ENCODE measurements around the gene NRP1. TPM values are rescaled to one million over a fixed set of nuclear protein-coding genes. Genes with fewer than 3 reads are reported as not detected.

Gene NRP1
- total RNA-seq, 1 donor from 2014 or later: 209 TPM

DNA sequence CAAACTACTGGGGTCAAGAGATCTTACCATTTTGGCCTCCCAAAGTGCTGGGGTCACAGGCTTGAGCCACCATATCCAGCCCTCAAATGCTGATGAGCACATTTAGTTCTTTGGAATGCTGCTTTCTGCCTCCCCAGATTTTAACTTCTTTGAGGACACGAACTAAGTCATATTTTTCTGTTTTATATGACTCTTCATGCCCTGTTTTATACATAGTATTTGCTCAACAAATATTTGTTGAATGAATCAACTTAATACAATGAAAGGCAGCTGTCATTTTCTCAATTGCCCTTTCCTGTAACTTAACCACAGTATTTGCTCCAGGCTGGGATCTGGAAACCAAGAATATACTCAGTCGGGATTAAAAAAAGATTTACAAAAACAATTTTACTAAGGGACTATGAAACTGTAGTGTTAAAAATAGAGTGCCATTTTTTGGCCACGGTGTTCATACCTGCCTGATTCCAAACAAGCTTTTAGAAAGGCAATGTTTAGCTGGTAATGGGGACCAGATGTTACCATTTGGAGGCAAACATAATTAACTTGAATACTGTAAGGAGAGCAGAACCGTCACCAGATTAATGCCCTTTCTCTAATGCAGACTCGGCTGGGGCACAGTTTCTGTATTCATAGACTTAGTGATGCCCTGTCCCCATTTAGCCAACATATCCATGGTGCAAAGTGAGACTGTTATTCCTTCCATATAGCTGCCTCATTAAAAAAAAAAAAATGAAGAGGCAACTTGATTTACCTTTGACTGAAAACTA, 117.6 kb downstream of the NRP1 start:
- no peak for DNase-seq (ENCODE audit: extremely low read depth, low read depth, low spot score)

DNA sequence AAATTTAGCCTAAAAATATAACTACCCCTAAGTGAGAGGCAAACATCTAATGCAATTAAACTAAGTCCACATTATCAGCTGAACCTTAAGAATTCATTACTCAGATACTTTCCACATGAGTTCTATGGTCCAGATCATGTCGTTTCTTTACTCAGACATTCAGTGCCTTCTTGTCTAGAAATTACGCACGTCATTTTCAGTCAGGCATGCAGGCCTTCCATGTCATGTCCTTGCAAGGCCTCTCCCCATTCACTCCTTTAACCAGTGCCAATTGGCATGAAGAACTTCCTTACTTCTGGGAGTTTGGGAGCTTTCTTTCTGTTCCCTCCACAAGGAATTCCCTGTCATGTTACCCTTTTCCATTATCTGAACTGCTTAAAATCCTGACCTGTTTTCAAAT, 118.8 kb downstream of the NRP1 start:
- no peak for DNase-seq (ENCODE audit: extremely low read depth, low read depth, low spot score)

GRCh38 chr10:33215154-33215553, 119.3 kb downstream of the NRP1 start:
- no peak for DNase-seq (ENCODE audit: extremely low read depth, low read depth, low spot score)

DNA sequence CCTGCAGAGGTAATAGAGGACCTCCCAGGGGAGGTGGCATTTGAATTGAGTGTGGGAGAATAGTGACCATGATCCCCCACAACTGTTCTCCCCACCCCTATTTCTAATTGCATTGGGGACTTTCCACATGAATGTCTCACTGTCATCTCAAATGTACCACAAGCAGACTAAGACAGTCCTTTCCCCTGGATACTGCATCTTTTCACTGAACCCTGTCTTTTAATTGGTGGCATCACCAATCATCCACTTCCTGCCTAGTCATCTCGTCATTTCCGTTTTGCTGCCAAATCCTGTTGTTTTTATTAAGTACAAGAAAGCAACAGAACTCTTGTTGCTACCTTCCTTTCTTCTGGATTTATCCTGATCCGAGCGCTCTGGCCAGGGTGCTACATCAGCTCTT, 120.3 kb downstream of the NRP1 start:
- no peak for DNase-seq (ENCODE audit: extremely low read depth, low read depth, low spot score)

- DNase-seq (ENCODE audit: extremely low read depth, low read depth, low spot score): no peak
Measured at GRCh38 chr10:33212061-33212748, 122.3 kb downstream of the NRP1 start.

DNA sequence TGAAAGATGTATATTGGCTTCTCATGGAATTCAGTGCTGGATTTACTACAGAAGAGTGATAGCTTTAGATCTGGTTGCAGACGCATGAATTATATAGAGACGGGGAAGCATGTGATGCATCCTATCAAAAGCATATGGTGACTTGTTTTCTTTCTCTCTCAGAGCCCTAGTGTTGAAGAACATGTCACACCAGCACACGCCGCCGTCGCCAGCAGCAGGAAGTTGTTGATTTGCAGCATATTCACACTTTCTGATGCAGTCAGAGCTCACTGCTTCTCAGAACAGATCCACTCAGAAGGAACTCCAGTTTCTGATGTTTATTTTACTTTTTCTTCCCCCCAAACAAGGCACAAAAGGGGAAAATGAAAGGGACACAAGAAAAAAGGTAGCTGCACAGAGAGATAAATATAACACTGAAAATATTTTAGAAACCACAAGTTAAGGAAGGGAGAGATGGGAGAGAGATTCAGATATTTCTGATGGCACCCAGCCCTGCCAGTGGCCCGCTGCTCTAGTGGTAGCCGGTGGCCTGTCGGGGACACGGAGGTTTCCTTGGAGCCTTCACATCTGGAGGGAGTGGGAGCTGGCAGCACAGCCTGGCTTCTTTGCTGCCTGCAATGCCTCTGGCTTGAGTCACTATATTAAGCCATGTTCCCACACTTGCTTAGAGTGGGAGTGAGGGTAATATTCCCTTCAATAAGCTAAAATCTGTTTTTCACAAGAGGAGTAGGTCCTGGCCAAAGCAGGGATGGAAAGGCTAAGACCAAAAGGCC, 123.2 kb downstream of the NRP1 start:
- DNase-seq (ENCODE audit: extremely low read depth, low read depth, low spot score): no peak

GRCh38 chr10:33209802-33210201, 124.7 kb downstream of the NRP1 start:
- DNase-seq (ENCODE audit: extremely low read depth, low read depth, low spot score): no peak

- no peak for DNase-seq (ENCODE audit: extremely low read depth, low read depth, low spot score)
Measured at GRCh38 chr10:33208166-33208565, 126.3 kb downstream of the NRP1 start.

- no peak for DNase-seq (ENCODE audit: extremely low read depth, low read depth, low spot score)
Measured at GRCh38 chr10:33204031-33204430, 130.4 kb downstream of the NRP1 start.

GRCh38 chr10:33201971-33202370, 132.5 kb downstream of the NRP1 start:
- DNase-seq (ENCODE audit: extremely low read depth, low read depth, low spot score): no peak

- no peak for DNase-seq (ENCODE audit: extremely low read depth, low read depth, low spot score)
Measured at GRCh38 chr10:33201056-33201780, 133.2 kb downstream of the NRP1 start.

DNA sequence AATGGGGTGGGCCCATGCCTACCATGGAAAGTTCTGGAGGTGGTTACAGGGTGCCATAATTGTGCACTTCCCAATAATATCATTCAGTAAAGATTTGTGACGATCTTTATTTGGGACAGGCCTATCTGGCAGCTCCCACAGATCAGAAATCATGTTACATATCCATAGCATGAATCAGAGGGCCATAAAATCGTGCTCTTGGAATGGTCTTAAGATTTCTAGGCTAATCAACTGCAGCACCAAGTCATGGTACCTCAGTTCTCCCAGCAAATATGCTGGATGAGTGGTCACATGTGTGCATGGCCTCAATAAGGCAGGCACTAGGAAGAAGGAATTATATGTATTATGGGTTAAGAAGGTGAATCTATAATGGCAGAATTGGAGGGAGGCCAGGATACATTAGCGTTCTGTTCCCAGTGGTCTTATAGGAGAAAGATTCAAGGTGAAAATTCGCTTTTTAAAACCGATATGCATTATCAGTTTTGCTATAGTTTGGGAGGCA, 134.7 kb downstream of the NRP1 start:
- DNase-seq (ENCODE audit: extremely low read depth, low read depth, low spot score): no peak

DNA sequence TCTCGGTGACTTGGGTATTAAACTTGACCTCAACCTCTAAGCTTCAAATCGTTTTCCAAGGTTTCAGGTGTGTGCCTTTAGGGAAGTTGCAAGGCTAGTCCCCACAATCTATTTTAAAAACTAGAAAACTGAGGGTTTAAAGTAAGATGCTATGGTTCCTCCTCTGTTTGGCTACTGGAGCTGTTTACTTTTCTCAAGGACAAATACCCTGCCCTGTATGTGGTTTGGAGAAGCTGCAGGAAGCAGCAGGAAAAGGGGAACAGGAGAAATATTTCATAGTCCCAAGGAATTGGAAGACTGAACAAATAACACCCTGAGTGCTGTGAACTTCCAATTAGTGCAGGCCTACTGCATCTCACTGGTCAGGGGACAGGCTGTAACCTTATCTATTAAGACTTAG, 135.9 kb downstream of the NRP1 start:
- no peak for DNase-seq (ENCODE audit: extremely low read depth, low read depth, low spot score)

DNA sequence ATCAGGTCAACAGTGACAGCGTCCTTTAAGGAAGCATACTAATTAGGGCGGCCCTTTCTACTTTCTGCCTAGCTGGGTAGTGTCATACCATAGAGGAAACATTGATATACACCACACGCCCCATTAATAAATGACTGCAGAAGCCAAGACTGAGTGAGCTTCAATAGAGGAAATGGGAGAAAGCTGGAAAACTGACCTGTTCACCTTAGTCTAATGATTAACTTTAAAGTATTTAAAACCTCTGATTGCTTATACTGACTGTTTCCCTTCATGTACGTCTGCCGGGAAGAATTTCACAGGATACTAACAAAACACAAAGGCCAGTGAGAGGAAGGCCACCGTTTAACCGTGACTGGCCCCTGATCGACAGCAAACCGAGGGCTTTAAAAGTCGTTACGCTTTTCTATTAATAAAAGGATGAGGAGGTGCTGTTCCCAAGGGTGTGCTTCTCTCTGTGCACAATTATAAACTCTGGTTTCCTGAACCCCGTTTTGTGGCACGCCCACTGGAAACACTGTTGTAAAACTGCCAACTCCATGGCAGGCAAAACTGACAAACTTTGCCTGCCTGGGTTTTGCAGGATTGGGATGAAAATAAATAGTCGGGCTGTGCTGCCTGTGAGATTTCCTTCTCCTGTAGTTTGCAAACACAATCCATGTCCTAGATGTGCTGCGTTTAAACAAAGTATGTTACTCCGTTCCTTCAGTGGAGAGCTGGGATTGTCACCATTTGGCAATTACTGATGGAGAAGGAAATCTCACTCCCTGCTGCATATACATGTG, 137.6 kb downstream of the NRP1 start:
- DNase-seq (ENCODE audit: extremely low read depth, low read depth, low spot score): no peak

DNA sequence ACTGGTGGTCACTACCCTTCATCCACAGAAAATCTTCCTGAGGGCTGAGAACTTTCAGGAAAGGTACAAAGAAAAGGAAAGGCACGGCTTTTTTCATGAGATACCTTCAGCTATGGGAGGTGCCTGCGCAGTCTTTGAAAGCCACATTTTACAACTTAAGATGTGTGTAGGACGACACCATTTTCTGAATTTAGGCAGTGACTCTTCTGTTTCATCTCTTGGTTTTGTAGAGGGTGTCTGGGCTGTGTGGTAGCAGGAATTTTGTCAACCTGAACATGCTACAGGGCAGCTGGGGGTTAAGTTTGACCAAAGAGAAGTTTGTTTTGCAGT, 138.1 kb downstream of the NRP1 start:
- DNase-seq (ENCODE audit: extremely low read depth, low read depth, low spot score): no peak

DNA sequence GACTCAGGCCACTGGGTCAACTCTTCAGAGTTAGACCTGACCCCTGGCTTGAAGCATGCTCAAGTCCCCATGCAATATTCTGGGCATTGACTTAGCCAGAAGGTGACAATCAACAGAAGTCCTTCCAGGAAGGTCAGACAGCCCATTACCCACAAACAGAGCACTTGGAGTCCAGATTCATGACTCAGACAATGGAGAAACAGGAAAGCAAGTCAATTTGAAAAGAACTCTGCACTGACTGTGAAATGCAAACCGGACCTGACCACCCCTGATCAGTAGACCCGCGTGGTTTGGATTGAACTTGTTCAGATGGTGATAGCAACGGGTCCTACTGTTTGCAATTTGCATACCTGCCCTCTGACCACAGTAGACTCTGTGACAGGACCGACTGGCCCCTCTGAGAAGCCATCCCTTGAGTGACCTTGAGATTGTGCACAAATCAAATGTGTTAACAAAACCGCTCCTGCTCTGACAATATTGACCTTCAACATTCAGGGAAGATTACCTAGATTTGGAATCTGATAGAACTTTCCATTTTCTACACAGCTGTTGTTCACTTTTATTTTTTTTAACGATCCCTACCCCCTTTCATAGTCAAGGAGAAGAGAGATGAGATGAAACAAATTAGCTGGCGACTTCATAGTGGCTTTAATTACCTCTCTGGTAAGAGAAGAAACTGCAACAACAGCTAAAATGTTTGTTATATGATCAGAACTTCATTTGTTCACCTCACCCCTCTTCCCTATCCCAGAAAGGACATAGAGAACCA, 138.7 kb downstream of the NRP1 start:
- DNase-seq (ENCODE audit: extremely low read depth, low read depth, low spot score): no peak

DNA sequence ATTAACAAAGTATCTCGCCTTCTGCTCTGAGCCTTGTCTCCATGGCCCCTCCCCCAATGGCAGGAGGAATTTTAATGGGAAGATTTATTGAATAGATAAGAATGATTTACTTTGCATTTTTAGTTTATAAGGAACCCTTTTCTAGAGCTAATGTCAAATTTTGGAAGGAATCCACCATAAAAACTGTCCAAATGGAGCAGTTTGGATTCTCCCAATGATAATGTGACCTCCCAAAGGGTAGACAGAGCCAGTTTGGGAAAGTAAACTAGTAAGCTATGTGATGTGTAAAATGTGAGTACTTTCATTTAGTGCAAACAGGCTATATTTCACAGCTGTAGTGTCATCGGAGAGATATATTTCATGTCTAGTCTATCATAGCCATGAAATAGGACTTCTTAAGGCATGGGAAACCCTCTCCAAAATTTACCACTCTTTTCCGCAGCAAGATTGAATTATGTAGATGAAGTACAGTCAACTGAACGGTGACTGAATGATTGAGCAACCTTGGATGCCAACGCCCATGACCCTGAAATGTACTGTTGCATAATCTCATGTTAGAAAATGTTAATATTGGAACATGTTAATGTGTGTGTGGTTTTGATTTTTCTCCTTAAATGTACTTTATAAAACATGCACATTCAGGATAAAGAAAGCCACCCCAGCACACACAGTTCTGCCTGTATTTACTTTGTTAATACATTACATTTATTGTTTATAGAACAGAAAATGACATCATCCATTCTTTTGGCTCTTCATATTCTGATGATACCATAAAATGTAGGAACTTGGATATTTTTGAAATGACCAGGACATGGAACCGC, 140.6 kb downstream of the NRP1 start:
- no peak for DNase-seq (ENCODE audit: extremely low read depth, low read depth, low spot score)

DNA sequence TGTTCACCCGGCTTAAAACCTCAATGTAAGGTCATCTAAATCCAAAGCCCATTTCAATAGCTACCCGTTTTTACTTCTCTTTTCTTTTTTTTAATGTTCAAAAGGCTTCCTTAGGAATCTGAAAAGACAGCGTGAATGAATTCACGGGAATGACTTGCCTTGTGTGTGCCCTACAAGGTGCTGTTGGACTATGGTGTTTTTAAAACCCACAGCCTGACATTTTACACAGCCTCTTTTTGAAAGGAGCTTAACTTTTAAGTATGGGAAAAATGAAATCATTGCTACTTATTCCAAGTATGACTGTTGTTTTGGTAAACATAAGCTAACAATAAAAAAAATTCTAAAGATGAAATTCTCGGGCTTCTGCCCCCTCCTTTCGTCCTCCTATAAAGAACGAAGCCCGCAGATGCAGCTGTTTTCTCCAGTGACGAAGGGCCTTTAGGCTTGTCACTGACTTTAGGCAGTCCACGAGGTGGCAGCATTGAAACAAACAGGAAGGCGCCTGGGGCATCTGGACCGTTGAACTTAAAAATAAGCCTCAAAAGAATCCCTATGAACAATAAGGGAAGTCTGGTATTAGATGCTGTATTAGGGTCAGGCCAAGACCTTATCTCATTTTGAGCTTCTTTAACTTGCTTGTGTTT, 141.3 kb downstream of the NRP1 start:
- peak; percentile 85 for DNase-seq (ENCODE audit: extremely low read depth, low read depth, low spot score)
